C4-2B (cell line): Measurements from ENCODE around the gene SSC5D.

ENCODE experiments used
- H3K27ac ChIP-seq: fragments of 450-650 bp; 2 replicates; pipeline ENCODE4 v1.5.1; 2017
- CTCF ChIP-seq: fragments of 450-650 bp; conservative IDR thresholded peaks from 2 replicates; pipeline ENCODE4 v1.5.1; 2017; ENCODE audit warnings: mild to moderate bottlenecking
- ZFX ChIP-seq: fragments of 450-650 bp; IDR thresholded peaks from 2 replicates; pipeline ENCODE4 v1.6.1; 2017

Gene SSC5D

GRCh38 chr19:55559684-55560083 is 71.4 kb downstream of the SSC5D start:
- TF ChIP-seq CTCF (no peak), ZFX (no peak)
- H3K27ac ChIP-seq = no peak overlapping the region

DNA sequence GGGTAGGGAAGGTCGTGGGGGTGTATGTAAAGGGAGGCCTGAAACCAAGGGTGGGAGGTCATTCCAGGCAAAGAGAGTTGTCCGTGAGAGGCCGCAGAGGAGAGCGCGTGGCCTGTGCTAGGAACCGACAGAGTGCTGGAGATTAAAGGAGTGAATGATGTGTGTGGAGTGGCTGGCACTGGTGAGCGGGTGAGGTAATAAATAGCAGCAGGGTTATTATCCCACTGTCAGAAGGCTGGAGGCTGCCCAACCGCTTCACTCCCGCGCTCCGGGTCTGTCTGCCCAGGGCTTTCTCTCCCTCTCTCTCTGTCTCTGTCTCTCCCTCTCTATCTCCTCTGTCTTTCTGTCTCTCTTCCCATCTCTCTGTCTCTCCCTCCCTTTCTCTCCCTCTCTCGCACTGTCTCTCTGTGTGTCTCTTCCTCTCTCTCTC is 75.0 kb downstream of the SSC5D start:
- TF ChIP-seq CTCF (no peak), ZFX (no peak)
- H3K27ac ChIP-seq = no peak overlapping the region

GRCh38 chr19:55566823-55567222 is 78.6 kb downstream of the SSC5D start:
- TF ChIP-seq ZFX (no peak), CTCF (no peak)
- H3K27ac ChIP-seq = no peak overlapping the region

DNA sequence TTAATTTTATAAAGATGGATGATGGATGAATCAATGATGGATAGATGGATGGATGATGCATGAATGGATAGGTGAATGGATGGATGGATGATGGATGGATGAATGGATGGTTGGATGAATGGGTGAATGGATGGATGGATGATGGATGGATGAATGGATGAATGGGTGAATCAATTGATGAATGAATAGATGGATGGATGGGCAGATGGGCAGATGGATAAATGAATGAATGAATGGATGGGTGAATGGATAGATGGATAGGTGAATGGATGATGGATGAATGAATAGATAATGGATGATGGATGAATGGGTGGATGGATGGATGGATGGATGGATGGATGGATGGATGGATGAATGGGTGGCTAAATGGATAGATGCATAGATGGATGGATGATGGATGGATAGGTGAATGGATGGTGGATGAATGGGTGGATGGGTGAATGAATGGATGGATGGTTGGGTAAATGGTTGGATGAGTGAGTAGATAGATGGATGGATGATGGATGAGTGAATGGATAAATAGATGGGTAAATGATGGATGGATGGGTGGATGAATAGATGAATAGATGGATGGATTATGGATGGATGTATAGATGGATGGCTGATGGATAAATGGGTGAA is 79.6 kb downstream of the SSC5D start:
- H3K27ac ChIP-seq = no peak overlapping the region
- TF ChIP-seq ZFX (no peak), CTCF (no peak)
